HEK293 (cell line): ENCODE results near the gene GPR62.

ENCODE experiments used
- CTCF ChIA-PET: fragments of 350-600 bp; formaldehyde crosslinking; extraction: SDS; loops from one replicate; lab custom pipeline; 2021; ENCODE audit warnings: antibody characterized with exemption; lab: Yijun Ruan, JAX
- POLR2A ChIA-PET: fragments of 300-600 bp; formaldehyde crosslinking; extraction: SDS; loops from one replicate; lab custom pipeline; 2020; ENCODE audit warnings: antibody characterized with exemption, inconsistent platforms; lab: Yijun Ruan, JAX
- H3K27ac ChIP-seq: fragments of 200-500 bp; sonication (Bioruptor generic); 2 replicates; pipeline ENCODE4 v1.5.1; 2014; ENCODE audit warnings: low read depth, low read length, control low read depth, inconsistent platforms; ENCODE audit errors: extremely low read depth
- H3K36me3 ChIP-seq, 2 experiments: fragments of 200-500 bp in 1 of 2; sonication (Bioruptor generic) in 1 of 2; 1 replicate in 1 of 2; 2 replicates in 1 of 2; pipeline ENCODE4 v1.5.1; 2014 to 2017; ENCODE audit warnings: inconsistent platforms in 2 of 2, low read length in 2 of 2; ENCODE audit not compliant: control insufficient read depth in 2 of 2, insufficient read depth in 1 of 2
- H3K4me1 ChIP-seq: fragments of 200-500 bp; sonication (Bioruptor generic); 2 replicates; pipeline ENCODE4 v1.5.1; 2014; ENCODE audit warnings: mild to moderate bottlenecking, low read length, inconsistent platforms; ENCODE audit not compliant: control insufficient read depth, insufficient read depth
- H3K4me3 ChIP-seq: 2 replicates; pipeline ENCODE4 v1.5.1; 2011; ENCODE audit warnings: low read depth, mild to moderate bottlenecking, control low read depth, low read length, moderate library complexity
- H3K9me3 ChIP-seq: fragments of 200-500 bp; sonication (Bioruptor generic); 2 replicates; pipeline ENCODE4 v1.5.1; 2014; ENCODE audit warnings: low read depth, low read length, inconsistent platforms; ENCODE audit not compliant: control insufficient read depth, insufficient read depth
- GFI1B ChIP-seq: fragments of 450-650 bp; formaldehyde crosslinking; IDR thresholded peaks from 2 replicates; pipeline ENCODE4 v1.5.1; 2016; ENCODE audit warnings: missing biosample characterization, missing genetic modification characterization
- HOXA7 ChIP-seq: sonication (generic); formaldehyde crosslinking; IDR thresholded peaks from 2 replicates; pipeline ENCODE4 v1.8.1; 2022; ENCODE audit warnings: missing genetic modification reagents, borderline replicate concordance
- IKZF3 ChIP-seq: fragments of 450-650 bp; IDR thresholded peaks from 2 replicates; pipeline ENCODE4 v1.5.0; 2018; ENCODE audit warnings: missing biosample characterization, mild to moderate bottlenecking, missing genetic modification characterization, moderate library complexity
- KLF8 ChIP-seq: fragments of 450-650 bp; formaldehyde crosslinking; IDR thresholded peaks from 2 replicates; pipeline ENCODE4 v1.5.1; 2016; ENCODE audit warnings: missing biosample characterization, missing genetic modification characterization
- ZBTB21 ChIP-seq: fragments of 450-650 bp; formaldehyde crosslinking; IDR thresholded peaks from 2 replicates; pipeline ENCODE4 v1.5.1; 2017; ENCODE audit warnings: missing biosample characterization, missing genetic modification characterization
- ZNF112 ChIP-seq: fragments of 450-650 bp; formaldehyde crosslinking; IDR thresholded peaks from 2 replicates; pipeline ENCODE4 v1.5.0; 2017; ENCODE audit warnings: missing biosample characterization, missing genetic modification characterization
- ZNF138 ChIP-seq: fragments of 450-650 bp; formaldehyde crosslinking; IDR thresholded peaks from 2 replicates; pipeline ENCODE4 v1.5.1; 2016; ENCODE audit warnings: missing biosample characterization, missing genetic modification characterization, borderline replicate concordance
- ZNF174 ChIP-seq: fragments of 450-650 bp; formaldehyde crosslinking; IDR thresholded peaks from 2 replicates; pipeline ENCODE4 v1.5.0; 2017; ENCODE audit warnings: missing biosample characterization, mild to moderate bottlenecking, missing genetic modification characterization
- ZNF214 ChIP-seq: fragments of 450-650 bp; formaldehyde crosslinking; IDR thresholded peaks from 2 replicates; pipeline ENCODE4 v1.5.1; 2017; ENCODE audit warnings: missing biosample characterization, mild to moderate bottlenecking, missing genetic modification characterization, borderline replicate concordance
- ZNF221 ChIP-seq: fragments of 450-650 bp; formaldehyde crosslinking; IDR thresholded peaks from 2 replicates; pipeline ENCODE4 v1.5.1; 2017; ENCODE audit warnings: missing biosample characterization, missing genetic modification characterization, borderline replicate concordance
- ZNF239 ChIP-seq: fragments of 450-650 bp; formaldehyde crosslinking; IDR thresholded peaks from 2 replicates; pipeline ENCODE4 v1.5.1; 2016; ENCODE audit warnings: missing biosample characterization, missing genetic modification characterization
- ZNF292 ChIP-seq: fragments of 450-650 bp; formaldehyde crosslinking; IDR thresholded peaks from 2 replicates; pipeline ENCODE4 v1.5.1; 2016; ENCODE audit warnings: low read depth, missing biosample characterization, missing genetic modification characterization, borderline replicate concordance
- ZNF514 ChIP-seq: fragments of 450-650 bp; formaldehyde crosslinking; IDR thresholded peaks from 2 replicates; pipeline ENCODE4 v1.5.1; 2016; ENCODE audit warnings: missing biosample characterization, missing genetic modification characterization
- ZNF549 ChIP-seq: fragments of 450-650 bp; IDR thresholded peaks from 2 replicates; pipeline ENCODE4 v1.5.1; 2018; ENCODE audit warnings: missing biosample characterization, missing genetic modification characterization, mild to moderate bottlenecking, inconsistent platforms, moderate library complexity
- ZNF670 ChIP-seq: fragments of 450-650 bp; formaldehyde crosslinking; IDR thresholded peaks from 2 replicates; pipeline ENCODE4 v1.5.1; 2016; ENCODE audit warnings: missing biosample characterization, missing genetic modification characterization, low read depth
- ZNF76 ChIP-seq: fragments of 450-650 bp; formaldehyde crosslinking; IDR thresholded peaks from 2 replicates; pipeline ENCODE4; 2016; ENCODE audit warnings: low read depth, missing biosample characterization, missing genetic modification characterization, borderline replicate concordance
- ZNF837 ChIP-seq: fragments of 450-650 bp; formaldehyde crosslinking; IDR thresholded peaks from 2 replicates; pipeline ENCODE4 v1.5.1; 2016; ENCODE audit warnings: missing biosample characterization, missing genetic modification characterization
- ZNF843 ChIP-seq: fragments of 450-650 bp; formaldehyde crosslinking; IDR thresholded peaks from 2 replicates; pipeline ENCODE4 v1.5.1; 2016; ENCODE audit warnings: missing biosample characterization, missing genetic modification characterization
- ZSCAN16 ChIP-seq: fragments of 450-650 bp; formaldehyde crosslinking; IDR thresholded peaks from 2 replicates; pipeline ENCODE4 v1.5.1; 2016; ENCODE audit warnings: missing biosample characterization, missing genetic modification characterization
- TF ChIP-seq, protein P1 (sequence below): fragments of 450-650 bp; formaldehyde crosslinking; IDR thresholded peaks from 2 replicates; pipeline ENCODE4 v1.5.1; 2017; ENCODE audit warnings: missing biosample characterization, missing genetic modification characterization
- TF ChIP-seq, protein P2 (sequence below): fragments of 450-650 bp; formaldehyde crosslinking; IDR thresholded peaks from 2 replicates; pipeline ENCODE4 v1.5.1; 2016; ENCODE audit warnings: missing biosample characterization, missing genetic modification characterization
- TF ChIP-seq, protein P3 (sequence below): fragments of 450-650 bp; formaldehyde crosslinking; IDR thresholded peaks from 2 replicates; pipeline ENCODE4 v1.5.1; 2016; ENCODE audit warnings: missing biosample characterization, missing genetic modification characterization
- TF ChIP-seq, protein P4 (sequence below): fragments of 450-650 bp; formaldehyde crosslinking; IDR thresholded peaks from 2 replicates; pipeline ENCODE4 v1.5.0; 2017; ENCODE audit warnings: missing biosample characterization, missing genetic modification characterization, borderline replicate concordance
- TF ChIP-seq, protein P5 (sequence below): fragments of 450-650 bp; IDR thresholded peaks from 2 replicates; pipeline ENCODE4 v1.5.1; 2018; ENCODE audit warnings: missing biosample characterization, missing genetic modification characterization

Gene GPR62

DNA sequence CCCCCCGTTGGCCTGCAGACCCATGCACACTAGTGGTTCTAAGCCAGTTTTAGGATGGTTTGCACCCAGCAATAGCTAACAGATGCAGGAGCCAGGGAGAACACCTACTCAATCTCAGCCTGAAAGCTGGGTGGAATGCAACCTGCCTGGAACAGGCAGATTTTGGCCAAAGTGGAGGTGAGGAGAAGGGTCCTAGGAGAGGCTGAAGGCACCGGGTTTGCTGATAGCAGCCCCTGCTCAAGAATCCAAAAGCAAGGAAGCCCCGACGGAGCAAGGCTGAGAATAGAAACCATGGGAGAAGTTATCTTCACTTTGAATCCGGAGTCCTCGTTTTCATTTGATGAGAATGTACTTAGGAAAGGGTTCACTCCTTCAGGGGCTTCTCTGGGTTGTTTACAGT lies 23.4 kb upstream of the GPR62 start:
- Histone ChIP-seq H3K4me1 (no peaks in the 10 kb centered on the region), H3K9me3 (no peaks in the 10 kb centered on the region), H3K27ac (no peak overlapping the region), H3K36me3 (peaks cover 0 to 37% of the 10 kb centered on the region in 2 experiments; a peak in 1 of 3 replicates), H3K4me3 (no peak overlapping the region)
- POLR2A ChIA-PET = interaction anchor here (1.7 kb wide), 1 partner anchor 10 kb away, joined by 9 read pairs; the partner anchor contains the start of genes PARP3 and RRP9
- TF ChIP-seq ZNF112 (tag by site-specific recombination) (no peak), ZNF514 (tag by site-specific recombination) (no peak), IKZF3 (no peak), ZNF843 (no peak), HOXA7 (CRISPR knock-in tag) (no peak)
- TF ChIP-seq, protein P1, sequence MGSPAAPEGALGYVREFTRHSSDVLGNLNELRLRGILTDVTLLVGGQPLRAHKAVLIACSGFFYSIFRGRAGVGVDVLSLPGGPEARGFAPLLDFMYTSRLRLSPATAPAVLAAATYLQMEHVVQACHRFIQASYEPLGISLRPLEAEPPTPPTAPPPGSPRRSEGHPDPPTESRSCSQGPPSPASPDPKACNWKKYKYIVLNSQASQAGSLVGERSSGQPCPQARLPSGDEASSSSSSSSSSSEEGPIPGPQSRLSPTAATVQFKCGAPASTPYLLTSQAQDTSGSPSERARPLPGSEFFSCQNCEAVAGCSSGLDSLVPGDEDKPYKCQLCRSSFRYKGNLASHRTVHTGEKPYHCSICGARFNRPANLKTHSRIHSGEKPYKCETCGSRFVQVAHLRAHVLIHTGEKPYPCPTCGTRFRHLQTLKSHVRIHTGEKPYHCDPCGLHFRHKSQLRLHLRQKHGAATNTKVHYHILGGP (tag by site-specific recombination) = no peak
- TF ChIP-seq, protein P2, sequence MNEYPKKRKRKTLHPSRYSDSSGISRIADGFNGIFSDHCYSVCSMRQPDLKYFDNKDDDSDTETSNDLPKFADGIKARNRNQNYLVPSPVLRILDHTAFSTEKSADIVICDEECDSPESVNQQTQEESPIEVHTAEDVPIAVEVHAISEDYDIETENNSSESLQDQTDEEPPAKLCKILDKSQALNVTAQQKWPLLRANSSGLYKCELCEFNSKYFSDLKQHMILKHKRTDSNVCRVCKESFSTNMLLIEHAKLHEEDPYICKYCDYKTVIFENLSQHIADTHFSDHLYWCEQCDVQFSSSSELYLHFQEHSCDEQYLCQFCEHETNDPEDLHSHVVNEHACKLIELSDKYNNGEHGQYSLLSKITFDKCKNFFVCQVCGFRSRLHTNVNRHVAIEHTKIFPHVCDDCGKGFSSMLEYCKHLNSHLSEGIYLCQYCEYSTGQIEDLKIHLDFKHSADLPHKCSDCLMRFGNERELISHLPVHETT (tag by site-specific recombination) = no peak
- TF ChIP-seq, protein P3, sequence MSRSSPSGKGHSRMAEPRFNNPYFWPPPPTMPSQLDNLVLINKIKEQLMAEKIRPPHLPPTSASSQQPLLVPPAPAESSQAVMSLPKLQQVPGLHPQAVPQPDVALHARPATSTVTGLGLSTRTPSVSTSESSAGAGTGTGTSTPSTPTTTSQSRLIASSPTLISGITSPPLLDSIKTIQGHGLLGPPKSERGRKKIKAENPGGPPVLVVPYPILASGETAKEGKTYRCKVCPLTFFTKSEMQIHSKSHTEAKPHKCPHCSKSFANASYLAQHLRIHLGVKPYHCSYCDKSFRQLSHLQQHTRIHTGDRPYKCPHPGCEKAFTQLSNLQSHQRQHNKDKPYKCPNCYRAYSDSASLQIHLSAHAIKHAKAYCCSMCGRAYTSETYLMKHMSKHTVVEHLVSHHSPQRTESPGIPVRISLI (tag by site-specific recombination) = no peak
- CTCF ChIA-PET = interaction anchor here (0.6 kb wide), 1 partner anchor 10 kb away, joined by 5 read pairs; no protein-coding TSS in a partner anchor

DNA sequence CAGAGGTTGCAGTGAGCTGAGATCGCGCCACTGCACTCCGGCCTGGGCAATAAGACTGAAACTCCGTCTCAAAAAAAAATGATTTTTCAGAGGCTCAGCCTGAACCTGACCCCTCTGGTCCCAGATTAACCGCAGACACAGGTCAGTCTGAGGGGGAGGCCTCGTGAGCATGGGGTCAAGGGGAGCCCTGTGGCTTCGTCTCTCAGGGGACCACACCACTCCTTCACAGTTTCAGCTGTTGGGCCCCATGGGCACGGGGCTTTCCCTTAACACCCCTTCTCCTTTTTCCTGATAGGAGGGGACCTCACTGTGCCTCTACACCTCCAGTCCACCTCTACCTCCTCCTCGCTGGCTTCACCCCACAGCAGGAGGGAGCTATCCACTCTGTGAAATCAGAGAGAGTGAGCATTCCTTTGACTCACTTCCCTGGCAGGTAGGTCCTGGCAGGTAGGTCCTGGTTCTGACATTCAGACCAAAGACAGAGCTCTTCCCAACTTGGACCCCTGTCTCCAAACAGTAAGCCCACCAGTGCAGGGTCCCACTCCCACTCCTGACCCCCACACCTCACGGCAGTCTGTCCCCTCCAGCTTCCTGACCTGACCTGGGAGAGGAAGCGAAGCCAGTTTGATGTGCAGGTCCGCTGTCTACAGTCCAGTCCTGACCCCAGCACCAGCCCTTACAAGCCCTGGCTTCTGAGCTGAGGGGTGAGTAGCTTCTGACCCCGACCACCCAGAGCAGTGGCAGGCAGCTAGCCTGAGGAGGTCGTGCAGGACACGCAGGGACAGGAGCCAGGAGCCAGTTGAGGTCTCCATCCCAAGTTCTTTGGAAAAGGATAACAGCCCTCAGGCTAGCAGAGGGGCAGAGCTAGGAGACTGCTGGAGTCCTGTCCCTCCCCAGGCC lies 22.5 kb upstream of the GPR62 start:
- Histone ChIP-seq H3K27ac (no peak overlapping the region), H3K4me3 (no peak overlapping the region), H3K9me3 (no peaks in the 10 kb centered on the region), H3K36me3 (peaks cover 0 to 46% of the 10 kb centered on the region in 2 experiments; a peak in 1 of 3 replicates), H3K4me1 (no peaks in the 10 kb centered on the region)
- ChIA-PET POLR2A (interaction anchor here (0.6 to 1.7 kb wide), 3 partner anchors 9 to 153 kb away, joined by 3 to 9 read pairs (median 4); partner anchors contain the start of genes PARP3, RPL29 and RRP9), CTCF (interaction anchor here (0.7 to 1.1 kb wide), 2 partner anchors 9 to 121 kb away, joined by 3 to 5 read pairs; partner anchors contain the start of gene RRP9)
- TF ChIP-seq ZNF239 (no peak), ZNF214 (no peak), ZBTB21 (tag by site-specific recombination) (no peak), ZNF138 (tag by site-specific recombination) (no peak), ZSCAN16 (tag by site-specific recombination) (no peak), ZNF837 (tag by site-specific recombination) (no peak), ZNF174 (tag by site-specific recombination) (no peak), KLF8 (tag by site-specific recombination) (no peak), ZNF76 (no peak), ZNF221 (tag by site-specific recombination) (no peak), ZNF670 (tag by site-specific recombination) (no peak), GFI1B (tag by site-specific recombination) (no peak), ZNF292 (no peak), ZNF549 (tag by site-specific recombination) (no peak)
- TF ChIP-seq, protein P4, sequence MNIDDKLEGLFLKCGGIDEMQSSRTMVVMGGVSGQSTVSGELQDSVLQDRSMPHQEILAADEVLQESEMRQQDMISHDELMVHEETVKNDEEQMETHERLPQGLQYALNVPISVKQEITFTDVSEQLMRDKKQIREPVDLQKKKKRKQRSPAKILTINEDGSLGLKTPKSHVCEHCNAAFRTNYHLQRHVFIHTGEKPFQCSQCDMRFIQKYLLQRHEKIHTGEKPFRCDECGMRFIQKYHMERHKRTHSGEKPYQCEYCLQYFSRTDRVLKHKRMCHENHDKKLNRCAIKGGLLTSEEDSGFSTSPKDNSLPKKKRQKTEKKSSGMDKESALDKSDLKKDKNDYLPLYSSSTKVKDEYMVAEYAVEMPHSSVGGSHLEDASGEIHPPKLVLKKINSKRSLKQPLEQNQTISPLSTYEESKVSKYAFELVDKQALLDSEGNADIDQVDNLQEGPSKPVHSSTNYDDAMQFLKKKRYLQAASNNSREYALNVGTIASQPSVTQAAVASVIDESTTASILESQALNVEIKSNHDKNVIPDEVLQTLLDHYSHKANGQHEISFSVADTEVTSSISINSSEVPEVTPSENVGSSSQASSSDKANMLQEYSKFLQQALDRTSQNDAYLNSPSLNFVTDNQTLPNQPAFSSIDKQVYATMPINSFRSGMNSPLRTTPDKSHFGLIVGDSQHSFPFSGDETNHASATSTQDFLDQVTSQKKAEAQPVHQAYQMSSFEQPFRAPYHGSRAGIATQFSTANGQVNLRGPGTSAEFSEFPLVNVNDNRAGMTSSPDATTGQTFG (tag by site-specific recombination) = no peak
- TF ChIP-seq, protein P3 (tag by site-specific recombination) = no peak
- TF ChIP-seq, protein P5, sequence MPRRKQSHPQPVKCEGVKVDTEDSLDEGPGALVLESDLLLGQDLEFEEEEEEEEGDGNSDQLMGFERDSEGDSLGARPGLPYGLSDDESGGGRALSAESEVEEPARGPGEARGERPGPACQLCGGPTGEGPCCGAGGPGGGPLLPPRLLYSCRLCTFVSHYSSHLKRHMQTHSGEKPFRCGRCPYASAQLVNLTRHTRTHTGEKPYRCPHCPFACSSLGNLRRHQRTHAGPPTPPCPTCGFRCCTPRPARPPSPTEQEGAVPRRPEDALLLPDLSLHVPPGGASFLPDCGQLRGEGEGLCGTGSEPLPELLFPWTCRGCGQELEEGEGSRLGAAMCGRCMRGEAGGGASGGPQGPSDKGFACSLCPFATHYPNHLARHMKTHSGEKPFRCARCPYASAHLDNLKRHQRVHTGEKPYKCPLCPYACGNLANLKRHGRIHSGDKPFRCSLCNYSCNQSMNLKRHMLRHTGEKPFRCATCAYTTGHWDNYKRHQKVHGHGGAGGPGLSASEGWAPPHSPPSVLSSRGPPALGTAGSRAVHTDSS (tag by site-specific recombination) = no peak
